GM20431 (cell line): ENCODE measurements around the gene SH2D2A.

Experiments
- in situ Hi-C: fragments of 300-500 bp; cut with MseI, MboI; formaldehyde crosslinking; loops from one replicate; pipeline ENCODE4 v1.15.0; 2020; ENCODE audit warnings: low sequenced_read_pairs; ENCODE audit not compliant: unreplicated experiment

SH2D2A gene

DNA sequence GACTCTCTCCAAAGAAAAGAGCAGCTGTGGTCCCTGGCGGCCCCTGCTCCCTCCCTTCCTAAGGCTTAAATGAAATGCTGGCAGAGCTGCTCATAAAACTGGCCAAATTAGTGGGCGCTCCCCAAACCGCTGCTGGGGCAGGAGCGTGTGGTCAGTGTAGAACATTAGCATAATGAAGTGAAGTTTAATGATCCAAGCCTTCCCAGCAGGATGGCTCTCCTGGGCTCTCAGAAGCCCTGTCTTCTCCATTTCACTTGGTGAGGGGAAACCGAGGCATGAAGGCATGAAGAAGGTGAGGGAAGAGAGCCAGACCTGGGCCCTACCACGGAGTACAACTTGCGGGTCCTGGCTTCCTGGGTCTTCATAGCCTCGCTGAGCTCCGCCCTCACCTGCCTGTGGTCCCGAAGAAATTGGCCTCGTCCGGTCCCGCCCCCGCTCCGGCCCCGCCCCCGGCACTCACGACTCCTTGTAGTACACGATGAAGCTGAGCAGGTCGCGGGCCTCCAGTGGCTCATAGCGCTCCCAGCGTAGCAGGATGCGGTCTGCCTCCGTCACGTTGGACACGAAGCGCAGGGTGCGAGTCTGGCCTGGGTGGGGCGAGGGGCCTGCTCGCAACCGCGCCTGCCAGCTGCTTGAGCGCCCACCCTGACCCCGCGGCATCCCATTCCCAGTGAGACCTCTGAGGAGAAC is 32.0 kb upstream of the SH2D2A start:
- in situ Hi-C loops, result no loop called here

GRCh38 chr1:156847591-156848460 is 31.2 kb upstream of the SH2D2A start:
- in situ Hi-C loops, result no loop called here

- in situ Hi-C loops, result no loop called here
Observed at GRCh38 chr1:156846643-156847042, 30.0 kb upstream of the SH2D2A start.

- in situ Hi-C loops, result no loop called here
Observed at GRCh38 chr1:156845953-156846545, 29.4 kb upstream of the SH2D2A start.

DNA sequence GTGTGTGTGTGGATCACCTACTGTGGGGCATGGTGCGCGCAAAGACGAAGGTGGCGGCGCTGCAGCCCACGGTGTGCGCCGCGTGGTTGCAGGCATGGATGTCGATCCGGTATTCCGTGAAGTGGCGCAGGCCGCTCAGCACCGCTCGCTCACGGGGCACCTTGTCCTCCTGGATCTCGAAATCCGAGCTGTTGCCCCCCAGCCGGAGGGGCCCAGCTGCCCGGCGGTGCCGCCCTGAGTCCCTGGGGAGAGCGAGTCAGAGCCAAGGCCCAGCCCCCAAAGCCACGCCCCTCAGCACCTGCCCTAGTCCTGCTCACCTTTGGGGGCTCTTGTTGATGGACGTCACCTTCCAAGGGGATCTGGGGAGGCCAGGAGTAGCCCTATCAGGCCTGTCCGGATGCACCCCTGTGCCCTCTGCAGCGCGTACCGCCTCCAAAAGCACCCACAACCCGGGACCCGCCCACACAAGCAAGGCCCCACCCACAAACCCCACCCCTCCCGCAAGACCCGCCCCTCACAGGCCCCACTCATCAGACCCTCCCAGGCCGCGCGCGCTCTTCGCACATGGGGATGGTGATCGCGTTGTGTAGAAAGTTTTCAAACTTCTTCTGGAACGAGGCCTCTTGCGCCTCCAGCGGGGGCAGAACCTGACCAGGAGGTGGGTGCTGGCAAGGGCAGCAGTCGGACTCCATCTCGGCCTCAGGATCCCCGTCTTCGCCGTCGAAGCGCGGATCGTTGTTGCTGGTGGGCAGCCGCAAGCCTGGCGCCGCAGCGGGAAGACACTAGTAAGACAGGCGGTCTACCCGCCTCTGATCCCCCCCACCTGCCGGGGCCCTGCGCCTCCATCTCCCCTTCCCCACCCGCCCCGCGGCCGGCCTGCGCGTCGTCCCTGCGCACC is 28.7 kb upstream of the SH2D2A start:
- in situ Hi-C loops, result no loop called here

- in situ Hi-C loops, result no loop called here
Observed at GRCh38 chr1:156844638-156845037, 28.0 kb upstream of the SH2D2A start.

- in situ Hi-C loops, result no loop called here
Observed at GRCh38 chr1:156844102-156844501, 27.5 kb upstream of the SH2D2A start.

DNA sequence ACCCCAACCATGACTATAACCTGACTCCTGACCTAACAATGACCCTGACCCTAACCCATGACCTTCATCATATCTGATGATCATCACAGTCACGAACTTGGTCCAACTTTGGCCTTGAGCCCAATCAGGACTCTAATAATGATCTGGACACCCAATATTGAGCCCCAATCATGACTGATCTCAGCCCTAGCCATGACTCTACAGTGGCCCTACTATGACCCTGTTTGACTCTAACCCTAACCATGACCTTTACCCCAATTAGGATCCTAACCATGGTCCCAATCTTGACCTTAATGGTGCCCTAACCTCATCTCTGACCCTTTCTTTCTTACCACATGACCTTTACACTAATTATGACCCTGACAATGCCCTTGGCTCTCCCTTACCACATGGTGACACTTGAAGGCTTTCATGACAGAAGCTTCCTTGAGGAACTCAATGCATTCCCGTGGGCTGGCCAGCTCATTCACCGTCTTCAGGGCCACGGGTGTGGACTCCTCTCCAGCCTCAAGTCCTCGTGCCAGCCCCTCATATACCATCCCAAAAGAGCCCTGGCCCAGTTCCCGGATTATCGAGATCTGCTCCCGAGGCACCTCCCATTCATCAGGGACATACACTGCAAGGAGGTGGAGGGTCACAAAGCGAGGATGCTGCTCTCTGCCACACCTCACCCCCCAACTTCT is 26.1 kb upstream of the SH2D2A start:
- in situ Hi-C loops, result no loop called here

DNA sequence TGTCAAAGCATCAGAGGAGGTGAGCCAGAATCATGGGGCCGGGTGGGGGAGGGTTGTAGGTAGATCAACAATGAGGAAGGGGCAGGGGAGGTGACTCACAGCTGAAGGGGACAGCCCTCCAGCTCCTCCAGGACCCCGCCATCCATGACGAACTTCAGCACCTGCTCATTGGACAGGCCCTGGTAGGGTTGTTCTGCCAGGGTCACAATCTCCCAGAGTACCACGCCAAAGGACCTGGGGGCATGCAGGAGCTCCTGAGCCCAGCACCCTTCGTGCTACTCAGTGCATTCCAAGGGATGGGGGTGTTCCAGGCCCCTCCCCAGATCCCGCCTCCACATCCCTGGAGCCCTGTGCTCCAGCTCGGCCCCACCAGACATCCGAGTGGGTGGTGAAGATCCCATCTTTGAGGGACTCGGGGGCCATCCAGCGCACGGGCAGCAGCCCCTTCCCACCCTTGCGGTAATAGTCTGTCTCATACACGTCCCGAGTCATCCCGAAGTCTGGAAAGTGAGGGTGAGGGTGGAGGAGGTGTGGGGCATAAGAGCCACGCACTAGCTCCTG is 24.7 kb upstream of the SH2D2A start:
- in situ Hi-C loops, result no loop called here

DNA sequence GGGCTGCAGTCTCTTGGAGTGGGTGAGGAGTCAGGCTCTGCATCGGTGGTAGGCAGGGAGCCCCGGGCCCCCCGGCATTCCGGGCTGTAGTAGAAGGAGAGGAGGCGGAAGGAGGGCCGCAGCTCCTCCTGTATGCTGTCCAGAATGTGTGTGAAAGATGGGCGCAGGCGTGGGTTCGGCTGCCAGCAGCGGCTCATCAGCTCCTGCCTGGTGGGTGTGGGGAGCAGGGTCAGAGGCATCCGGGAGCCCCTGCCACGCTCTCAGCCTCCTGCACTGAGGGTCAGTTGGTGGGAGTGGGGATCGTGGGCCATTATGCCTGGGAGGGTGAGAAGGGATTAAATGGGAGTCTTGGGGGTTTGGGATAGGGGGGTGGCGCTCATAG is 24.2 kb upstream of the SH2D2A start:
- in situ Hi-C loops, result no loop called here

GRCh38 chr1:156840186-156840897 is 23.7 kb upstream of the SH2D2A start:
- in situ Hi-C loops, result no loop called here

DNA sequence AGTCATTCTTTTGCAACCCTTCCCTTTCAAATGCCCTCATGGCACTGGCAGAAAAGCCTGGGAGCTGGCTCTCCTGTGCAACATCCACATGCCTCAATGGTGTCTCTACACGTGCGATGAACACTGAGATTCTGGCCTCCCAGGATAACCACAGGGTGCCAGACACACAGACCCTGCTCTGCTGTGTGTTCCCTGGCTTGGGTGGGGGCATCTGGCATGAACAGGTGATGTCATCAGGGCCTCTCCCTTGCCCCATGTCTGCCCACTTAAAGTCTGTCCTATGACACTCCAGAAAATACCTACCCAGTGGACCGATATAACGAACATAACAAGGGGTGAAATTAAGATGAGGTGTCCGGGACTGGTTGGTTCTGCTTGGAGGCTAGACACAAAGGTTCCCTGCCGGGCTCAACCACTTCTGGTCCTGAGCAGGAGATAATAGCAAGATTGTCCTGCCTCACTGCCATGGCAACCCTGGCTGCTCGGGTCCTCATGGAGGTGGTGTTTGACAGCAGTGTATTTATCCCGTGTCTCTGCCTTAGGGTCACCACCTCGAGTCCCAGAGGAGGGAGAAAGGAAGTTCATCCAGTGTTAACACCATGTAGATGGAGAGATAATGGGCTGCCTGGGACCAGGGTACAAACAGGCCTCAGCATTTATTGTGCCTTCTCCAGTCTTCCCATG is 22.9 kb upstream of the SH2D2A start:
- in situ Hi-C loops, result no loop called here

DNA sequence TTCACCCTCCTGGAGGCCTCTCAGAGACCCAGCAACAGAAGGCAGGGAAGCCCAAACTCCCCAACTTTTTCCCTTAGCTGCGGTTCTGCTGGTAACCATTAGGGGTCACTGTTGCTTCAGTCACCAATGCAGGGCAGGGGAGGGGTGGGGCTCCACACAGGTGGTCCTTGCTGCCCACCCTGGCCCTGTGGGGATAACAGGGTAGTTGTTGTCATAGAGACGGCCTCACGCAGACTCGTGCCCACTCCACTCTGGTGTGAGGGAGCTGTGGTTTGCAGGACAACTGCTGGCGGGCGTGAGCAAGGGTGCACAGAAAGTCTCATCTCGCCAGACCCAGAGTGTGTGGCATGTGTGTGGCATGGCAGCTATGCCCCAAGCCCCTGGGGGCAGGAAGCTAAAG is 22.3 kb upstream of the SH2D2A start:
- in situ Hi-C loops, result no loop called here

- in situ Hi-C loops, result no loop called here
Observed at GRCh38 chr1:156836892-156837291, 20.2 kb upstream of the SH2D2A start.

DNA sequence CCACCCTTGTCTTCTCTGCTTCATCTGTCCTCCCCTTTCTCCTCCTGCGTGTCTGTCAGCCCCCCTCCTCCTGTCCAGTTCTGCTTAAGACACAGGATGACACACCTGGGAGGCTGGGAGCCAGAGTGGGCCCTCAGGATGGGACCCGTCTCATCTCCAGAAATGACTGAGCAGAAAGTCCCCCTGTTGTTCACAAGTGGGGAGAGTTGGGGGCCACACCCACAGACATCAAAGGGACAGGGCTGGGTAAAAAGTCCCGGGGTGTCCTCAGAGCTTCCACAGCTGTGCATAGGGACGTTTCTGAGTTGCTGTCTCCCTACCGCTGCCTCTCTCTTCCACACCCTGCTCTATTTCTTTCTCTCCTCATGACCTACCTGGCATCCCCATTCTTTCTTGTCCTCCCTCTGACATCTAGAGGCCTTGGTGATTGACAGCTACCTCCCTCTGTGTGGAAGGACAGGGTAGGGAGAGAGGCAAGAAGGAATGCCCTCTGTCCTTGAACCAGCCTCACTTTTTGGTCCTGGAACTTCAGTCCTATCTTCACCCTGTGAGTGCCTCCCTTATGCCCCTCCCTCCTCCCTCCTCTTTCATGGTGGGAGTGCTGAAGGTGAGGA is 19.5 kb upstream of the SH2D2A start:
- in situ Hi-C loops, result no loop called here

DNA sequence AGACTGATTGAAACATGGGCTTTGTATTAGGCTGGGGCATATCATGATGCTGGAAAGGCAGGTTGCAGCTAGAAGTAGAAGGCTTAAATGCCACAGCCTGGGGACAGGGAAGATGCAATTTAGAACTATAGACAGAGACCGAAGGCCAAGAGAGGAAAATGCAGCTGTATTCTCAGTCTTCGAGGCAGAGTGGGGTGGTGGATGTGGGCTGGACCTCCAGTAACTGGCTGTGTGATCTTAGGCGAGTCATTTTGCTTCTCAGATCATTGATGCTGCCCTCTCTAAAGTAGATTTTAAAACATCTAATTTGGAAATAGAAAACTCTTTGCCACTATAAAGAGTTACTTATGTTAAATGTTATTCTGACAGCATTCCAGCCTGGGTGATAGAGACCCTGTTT is 17.7 kb upstream of the SH2D2A start:
- in situ Hi-C loops, result no loop called here

GRCh38 chr1:156833603-156834002 is 17.0 kb upstream of the SH2D2A start:
- in situ Hi-C loops, result no loop called here

- in situ Hi-C loops, result no loop called here
Observed at GRCh38 chr1:156832434-156832833, 15.8 kb upstream of the SH2D2A start.
